NCI-H187 (cell line): ENCODE measurements around the gene KRT84.
A peak's percentile ranks its signal among the peaks of the same experiment; 100 is the strongest.

Experiments
- DNase-seq, 2 experiments: peaks; one replicate each; lab custom pipeline; 2025; lab: John Stamatoyannopoulos, UW

Gene KRT84

DNA sequence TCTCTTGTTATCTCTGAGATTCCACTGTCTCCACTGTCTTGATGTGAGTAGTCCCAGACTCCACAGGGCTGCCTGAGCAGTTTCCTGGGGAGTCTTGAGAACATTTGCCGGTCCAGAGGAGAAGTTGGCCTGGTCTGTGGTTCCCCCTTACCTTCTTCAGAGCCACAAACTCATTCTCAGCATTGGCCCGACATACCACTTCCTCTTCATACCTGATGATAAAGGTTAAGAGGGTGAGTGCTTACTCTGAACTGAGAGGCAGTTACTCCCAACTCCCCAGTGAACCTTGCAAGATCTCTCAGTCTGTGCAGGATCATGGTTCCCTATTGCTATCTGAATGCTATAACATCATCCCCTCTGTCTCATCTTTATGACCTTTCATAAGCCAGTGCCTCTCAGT lies 2.6 kb downstream of the KRT84 start:
- no peak for DNase-seq

DNA sequence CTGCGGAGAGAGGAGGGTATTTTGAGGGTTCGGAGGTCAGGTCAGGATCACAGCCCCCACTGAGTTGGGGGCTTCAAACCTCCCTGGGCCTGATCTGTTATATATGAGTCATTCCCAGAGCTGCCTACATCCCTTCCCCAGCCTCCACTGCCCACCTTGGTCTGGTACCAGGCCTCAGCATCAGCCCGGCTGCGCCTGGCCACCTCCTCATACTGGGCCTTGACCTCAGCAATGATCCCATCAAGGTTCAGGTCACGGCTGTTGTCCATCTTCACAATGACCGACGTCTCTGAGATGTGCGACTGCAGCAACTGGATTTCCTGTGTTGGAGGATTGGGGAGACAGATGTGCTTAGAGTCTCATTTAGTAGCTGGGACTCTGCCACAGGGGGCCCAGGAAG lies 4.2 kb downstream of the KRT84 start:
- no peak for DNase-seq

DNA sequence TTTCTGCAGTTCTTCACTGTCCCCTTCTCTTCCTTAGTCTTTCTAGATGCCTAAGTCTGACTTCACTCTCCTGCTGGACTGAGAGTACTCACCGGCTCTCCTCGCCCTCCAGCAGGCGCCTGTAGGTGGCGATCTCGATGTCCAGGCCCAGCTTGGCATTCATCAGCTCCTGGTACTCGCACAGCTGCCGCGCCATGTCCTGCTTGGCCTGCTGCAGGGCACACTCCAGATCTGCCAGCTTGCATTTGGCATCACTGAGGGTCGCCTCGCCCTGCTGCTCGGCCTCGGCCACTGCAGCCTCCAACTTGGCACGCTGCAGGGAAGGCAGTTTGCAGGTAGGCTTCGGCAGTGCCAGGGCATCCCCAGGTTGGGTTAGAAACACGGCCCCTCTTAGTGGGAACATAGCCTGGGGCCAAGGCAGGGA lies 5.2 kb downstream of the KRT84 start:
- no peak for DNase-seq

DNA sequence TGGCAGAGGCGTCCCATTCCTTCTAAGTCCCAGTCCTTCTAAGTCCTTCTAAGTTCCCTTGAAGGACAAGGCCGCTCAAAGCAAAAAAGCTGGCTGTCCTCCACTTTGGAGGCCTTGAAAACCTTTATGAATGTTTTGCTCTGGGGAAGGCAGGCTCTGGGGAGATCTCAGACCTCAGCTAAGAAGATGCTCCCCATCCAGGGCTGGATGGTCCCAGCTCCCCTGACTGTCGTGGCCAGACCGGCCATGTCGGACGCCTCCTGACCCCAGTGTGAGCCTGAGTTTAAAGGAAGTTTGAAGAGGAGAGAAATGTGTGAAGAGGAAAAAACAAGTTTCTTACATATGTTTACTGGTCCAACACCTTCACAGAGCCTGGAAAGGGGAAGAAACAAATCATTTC lies 5.9 kb downstream of the KRT84 start:
- no peak for DNase-seq

DNA sequence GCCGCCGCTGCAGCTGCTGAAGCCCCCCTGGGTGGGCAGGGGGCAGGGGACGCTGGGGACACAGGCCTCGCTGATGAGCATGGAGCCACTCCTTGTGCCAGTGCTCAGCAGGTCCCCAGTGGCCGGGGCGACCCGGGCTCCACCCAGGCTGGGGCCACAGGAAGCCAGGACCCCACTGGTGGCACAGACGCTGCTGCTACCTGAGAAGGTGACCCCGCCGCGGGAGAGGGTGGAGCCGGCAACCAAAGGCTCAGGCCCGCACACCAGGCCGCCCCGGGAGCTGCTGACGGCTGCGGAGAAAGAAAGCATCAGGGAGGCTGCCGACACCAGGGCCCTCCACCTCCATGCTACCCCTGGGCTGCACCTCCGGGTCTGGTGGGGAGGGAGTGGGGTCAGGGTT lies 7.4 kb downstream of the KRT84 start:
- no peak for DNase-seq

DNA sequence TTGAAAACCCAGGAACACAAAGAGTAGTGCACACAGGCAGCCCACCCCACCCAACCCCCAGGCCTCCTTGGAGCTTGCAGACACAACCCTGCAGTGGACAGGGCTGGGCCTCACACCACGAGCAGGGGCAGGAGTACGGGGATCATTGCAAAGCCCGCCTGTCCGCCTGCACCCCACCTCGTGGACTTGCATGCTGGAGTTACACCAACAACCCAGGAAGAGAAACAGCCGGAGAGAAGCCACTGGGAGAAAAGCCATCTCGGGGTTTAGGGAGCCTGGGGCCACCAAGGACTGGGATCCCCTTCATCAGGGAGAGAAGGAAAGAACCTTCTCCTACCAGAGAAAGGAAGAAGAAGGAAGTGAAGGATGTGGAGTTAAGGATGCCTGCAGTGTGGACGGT lies 8.2 kb downstream of the KRT84 start:
- DNase-seq, result no peak

DNA sequence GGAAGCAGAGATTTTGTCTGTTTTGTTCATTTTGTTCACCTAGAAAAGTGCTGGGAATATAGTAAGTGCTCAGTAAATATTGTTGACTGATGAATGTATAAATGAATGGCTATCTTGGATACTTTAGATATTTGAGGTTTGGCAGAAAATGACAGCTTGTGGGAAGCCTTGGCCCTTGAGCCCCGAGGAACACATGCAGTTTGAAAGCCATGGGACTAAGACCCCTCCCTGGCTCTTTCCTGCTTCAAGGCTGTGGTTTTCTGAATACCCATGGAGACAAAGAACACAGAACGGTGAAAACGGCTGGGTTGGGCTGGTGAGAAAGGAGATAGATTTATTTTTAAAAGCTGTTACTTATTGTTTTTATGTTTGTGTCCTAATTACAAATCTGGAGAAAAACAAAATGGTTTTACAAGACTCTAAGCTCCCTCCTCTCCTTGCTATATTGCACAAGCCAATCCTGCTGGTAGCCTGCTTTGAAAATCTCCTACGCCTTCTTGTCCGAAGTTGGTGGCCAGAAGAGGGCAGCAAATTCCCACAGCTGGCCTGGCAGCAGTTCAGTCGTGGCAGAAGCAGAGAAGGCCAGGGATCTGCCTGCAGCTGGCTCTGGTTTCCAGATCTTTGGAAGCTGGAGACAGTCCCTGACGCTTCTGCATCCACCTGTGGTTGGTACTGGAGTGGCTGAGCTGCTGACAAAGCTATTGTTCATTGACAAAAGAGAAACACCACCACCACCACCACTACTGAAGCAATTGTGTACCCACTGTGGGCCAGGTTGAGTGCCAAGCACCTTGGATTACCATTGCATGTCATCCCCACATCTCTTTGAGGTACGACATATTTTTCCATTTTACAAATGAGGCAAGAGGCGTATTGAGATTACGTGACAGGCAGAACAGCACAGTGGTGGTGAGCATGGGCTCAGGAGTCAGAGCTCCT lies 13.0 kb downstream of the KRT84 start:
- peak; percentile 33 to 47 for DNase-seq

DNA sequence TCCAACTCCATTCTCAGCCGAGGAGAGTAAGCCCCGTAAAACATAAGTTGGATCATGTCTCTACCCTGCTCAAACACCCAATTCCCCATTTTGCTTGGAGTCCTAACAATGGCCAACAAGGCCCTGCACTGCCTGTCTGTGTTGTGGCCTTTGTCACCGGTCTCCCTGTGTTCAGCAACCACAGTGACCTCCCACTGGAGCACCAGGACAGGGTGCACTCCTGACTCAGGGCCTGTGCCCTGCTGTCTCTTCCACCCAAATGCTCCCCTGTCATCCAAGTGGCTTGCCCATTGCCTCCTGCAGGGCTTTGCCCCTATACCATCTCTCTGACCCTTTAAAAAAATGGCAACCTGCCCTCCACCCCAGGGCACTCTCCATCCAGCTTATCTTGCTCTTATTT lies 13.7 kb downstream of the KRT84 start:
- DNase-seq, result no peak

DNA sequence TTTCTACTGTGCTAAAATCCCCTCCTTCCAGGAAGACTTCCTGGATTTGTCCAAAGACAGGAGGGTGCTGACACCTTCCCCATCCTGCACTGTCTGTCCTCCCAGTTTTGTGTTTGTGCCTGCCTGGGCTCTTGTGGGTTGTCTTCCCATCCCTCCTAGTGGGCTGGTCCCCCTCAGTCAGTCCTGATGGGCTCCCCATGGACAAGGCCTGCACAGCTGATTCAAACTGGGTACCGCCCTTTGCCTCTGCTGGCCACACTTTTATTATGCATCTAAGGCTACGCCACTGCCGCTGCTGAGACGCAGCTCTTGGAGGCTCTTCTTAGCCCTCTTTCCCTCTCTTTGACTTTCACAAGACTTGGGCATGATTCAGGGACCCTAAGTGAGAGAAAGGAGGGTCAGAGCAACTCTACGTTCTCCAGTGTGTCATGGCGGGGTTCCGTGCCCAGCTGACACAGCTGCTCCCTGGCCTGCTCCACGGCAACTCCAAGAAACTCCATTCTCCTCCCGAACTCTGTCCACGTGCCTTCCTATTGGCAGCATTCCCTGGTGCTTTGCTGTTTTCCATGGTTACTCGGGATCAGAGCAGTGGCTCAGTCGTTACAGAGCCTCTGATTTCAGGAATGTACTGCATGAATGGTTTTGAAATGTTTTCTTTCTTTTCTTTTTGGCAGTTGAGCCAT lies 14.4 kb downstream of the KRT84 start:
- no peak for DNase-seq

DNA sequence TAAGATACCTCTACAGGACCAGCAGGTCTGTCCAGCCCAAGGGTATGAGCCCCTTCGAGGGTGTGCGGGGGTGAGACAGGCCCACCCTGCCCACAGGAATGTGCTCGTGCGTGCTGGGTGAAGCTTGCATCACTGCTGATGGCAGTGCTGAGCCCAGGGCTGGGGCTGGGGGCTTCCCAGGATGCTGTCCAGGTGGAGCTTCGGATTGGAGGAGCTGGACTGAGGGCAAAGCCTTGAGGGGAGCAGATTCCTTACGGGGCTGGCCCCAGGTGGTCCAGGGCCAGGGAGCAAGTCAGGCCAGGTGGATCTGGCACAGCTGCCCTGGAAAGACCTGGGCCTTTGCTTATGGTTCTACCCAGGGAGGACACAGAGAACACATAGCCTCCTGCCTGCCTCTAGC lies 15.6 kb downstream of the KRT84 start:
- DNase-seq, result no peak

DNA sequence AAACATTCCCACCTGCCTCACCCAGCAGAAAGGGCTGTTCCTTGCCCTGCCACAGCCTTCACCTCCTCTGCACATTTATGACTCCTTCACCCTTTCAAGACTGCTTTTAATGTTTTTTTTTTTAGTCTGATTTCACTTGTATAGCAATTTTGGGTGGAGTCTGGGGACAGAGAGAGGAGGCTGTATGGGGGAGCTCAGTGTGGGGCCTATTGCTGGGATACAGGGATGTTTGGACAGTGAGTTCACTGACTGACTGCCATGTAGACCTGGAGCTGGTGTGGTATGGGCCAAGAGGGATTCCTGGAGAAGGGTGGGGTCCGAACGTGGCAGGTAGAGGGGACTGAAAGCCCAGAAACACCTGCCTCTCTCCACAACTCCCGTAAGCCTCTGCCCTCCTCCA lies 16.2 kb downstream of the KRT84 start:
- no peak for DNase-seq

DNA sequence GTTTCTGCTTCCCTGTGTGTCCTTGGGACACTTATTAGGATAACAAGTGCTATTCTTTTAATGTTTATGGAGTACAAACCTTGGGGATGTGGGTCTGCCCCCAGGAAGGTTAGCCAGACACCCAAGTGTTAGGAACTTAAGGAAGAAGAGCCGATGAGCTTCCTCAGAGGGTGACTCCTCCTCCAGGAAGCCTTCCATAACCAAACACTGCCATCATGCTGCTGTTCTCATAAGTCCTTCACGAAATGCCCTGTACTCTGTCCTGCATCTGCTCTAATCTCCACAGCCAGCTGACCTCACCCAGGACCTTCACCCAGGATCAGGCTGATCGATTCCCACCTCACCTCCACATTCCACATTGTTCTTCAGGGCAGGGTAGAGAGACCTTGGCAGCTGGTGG lies 16.9 kb downstream of the KRT84 start:
- no peak for DNase-seq

DNA sequence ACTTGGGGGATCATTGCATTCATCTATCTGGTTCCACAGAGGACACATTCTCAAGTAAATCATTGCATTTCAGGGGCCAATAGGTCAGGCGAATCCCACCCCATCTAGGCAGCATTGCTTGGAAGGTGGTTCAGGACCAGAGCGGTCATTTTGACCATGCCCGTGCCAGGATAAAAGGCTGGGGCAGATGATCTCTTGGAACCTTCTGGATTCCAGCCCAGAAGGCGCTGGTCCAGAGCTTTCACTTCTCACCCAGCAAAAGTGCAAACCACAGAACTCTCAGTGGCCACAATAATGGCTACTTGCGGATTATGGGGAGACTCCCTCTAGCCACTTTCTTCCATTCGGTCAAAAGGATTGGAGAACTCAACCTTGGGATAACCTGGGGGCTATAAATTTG lies 17.6 kb downstream of the KRT84 start:
- no peak for DNase-seq

DNA sequence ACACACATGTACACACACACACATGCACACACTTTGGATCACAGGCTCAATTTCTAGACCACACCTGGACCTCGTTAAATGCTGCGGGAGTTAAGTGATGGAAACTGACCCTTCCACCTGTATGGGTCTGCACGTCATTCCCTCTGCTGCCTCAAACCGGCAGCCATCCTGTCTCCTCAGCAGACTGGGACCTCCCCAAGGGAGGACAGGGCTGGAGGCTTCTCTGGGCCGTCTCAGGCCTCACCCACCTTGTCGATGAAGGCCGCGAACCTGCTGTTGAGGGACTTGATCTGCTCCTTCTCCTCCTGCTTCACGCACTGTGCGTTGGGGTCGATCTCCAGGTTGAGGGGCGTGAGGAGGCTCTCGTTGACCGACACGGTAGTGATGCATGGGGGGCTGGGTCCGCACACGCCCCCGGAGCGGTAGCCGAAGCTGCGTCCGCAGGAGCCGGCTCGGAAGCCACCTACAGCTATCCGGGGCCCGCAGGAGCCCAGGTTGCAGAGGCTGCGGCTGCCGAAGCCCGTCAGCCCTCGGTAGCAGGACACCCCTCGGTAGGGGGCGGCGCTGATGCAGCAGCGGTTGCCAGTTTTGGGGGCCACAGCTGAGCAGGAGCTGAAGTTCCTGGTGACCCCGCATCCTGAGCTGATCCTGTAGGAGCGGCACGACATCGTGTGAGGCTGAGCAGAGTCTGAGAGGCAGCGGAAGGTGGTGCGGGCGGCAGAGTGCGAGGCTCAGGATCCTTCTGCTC lies 18.5 kb downstream of the KRT84 start, which contains the start of gene KRT85:
Gene KRT85, minus strand, starts transcription at position 744 of the 748 bp plus-strand sequence. Its CDS starts 76 bp downstream, at position 668.
- DNase-seq, result no peak

DNA sequence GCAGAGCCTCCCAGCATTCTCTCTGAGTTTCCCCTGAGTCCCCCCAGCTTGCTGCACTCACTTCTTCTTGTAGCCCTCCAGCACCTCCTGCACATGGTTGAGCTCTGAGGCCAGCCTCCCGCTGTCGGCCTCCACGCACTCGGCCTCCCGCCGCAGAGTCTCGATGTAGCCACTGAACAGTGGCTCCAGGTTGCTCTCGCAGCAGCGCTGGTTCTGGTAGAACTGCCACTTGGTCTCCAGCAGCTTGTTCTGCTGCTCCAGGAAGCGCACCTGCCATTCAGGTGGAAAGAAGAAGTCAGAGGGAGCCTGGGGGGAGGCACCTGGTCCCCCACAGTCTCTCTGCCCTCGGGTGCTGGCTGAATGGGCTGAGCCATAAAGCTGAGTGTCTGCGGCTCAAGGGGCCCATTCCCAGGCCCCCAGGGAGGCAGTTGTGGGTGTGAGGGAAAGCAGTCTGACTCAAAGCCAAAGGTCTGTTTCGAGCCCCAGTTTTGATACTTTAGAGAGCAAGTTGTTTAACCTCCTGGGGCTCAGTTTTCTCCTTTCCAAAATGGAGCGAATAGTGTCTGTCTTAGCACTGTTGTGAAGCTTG lies 20.5 kb downstream of the KRT84 start:
- DNase-seq, result no peak

DNA sequence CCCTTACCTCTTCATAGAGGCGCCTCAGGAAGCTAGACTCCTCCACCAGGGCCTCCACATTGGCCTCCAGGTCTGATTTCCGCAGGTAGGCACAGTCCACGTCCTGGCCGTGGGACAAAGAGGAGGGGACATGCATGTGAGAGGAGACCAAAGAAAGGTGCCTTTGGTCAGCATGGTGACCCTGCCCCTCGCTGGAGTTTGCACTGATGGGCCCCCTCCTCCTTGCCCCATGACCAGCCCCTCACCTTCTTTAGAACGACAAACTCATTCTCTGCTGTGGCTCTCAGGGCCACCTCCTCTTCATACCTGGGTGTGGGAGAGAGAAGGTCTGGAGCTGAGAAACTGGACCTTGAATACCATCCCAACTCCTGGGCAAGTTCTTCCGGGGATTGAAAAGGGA lies 21.4 kb downstream of the KRT84 start:
- DNase-seq, result no peak

DNA sequence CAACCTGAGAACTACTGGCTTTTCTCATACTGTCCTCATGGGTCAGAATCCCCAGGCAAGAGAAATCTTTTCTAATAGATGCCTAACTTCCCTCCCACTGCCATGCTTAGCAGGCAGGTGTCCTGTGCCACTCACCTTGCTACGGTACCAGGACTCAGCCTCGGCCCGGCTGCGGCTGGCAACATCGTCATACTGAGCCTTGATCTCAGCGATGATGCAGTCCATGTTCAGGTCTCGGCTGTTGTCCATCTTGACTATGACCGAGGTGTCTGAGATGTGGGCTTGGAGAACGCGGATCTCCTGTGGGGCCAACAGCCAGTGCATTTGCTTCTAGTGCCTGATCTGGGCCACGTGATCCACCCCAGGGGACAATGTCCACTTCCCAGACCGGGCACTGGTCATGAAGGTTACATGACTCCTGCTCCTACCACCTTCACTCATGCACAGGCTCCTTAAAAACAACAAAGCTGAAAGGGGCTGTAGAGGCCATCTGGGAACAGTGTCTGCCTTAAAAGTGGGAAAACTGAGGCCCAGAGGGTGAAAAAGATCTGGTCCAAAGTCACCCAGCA lies 22.3 kb downstream of the KRT84 start:
- DNase-seq, result no peak

DNA sequence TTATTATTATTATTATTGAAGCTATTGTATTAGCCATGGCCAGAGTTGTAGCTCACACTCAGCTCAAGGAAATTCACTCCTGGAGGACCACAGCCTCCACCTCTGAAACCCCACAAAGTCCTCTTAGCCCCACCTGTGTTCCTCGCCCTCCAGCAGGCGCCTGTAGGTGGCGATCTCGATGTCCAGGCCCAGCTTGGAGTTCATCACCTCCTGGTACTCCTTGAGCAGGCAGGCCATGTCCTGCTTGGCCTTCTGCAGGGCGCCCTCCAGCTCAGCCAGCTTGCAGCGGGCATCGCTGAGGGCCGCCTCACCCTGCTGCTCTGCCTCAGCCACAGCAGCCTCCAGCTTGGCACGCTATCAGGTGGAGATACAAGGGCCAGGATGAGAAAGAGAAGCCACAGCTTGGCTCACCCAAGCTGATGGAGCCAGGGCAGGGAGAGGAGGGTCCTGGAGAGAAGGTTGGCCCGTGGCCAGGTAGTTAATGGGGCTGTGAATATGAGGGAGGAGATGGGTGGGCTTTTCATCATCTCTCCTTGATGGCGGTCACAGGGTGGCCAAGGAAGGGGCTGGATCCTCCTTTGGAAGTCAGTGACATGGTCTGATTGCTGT lies 23.2 kb downstream of the KRT84 start:
- DNase-seq, result no peak

DNA sequence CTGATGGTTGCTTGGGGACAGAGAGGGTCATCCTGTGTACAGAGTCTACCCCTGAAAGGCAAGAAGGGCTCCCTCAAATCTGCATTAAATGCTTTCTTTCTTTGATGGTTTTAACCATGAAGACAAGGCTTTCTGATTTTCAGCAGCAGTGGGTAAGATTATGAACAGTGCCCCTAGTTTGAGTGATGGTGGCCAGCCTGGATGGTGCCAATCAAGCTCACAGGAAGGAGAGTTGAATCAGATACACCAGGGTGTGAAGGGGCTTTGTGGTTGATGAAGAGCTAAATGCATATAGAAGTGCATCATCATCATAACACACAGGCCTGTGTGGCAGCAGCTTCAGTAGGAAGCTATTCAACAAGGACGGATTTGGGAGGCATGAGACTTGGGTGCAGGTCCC lies 23.9 kb downstream of the KRT84 start:
- DNase-seq, result no peak

DNA sequence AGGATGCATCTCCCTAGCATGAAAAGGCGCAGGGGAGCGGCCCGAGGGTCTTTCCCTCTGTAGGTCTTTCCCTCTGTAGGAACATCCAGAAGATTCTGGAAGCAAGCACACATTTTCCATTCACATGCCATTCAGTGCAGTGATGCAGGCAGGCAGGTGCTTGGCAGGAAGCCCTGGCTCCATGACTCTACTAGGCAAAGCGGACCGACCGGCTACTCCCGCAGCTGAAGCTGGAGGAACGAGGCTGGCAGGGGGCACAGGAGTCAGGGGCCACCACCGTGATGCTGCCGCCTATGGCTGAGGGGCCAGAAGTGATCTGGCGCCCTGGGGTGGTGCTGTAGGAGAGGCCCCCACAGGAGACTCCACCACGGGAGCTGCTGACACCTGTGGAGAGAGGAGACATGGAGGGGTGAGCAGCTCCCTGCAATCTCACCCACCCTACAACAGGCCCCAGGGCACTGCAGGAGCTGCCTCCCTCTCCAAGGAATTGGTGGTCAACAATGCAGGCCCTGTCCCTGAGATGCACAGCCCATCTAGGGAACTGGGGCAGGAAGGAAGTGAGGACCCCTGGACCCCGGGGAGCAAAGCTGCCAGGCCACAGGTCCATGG lies 24.7 kb downstream of the KRT84 start:
- DNase-seq, result no peak

DNA sequence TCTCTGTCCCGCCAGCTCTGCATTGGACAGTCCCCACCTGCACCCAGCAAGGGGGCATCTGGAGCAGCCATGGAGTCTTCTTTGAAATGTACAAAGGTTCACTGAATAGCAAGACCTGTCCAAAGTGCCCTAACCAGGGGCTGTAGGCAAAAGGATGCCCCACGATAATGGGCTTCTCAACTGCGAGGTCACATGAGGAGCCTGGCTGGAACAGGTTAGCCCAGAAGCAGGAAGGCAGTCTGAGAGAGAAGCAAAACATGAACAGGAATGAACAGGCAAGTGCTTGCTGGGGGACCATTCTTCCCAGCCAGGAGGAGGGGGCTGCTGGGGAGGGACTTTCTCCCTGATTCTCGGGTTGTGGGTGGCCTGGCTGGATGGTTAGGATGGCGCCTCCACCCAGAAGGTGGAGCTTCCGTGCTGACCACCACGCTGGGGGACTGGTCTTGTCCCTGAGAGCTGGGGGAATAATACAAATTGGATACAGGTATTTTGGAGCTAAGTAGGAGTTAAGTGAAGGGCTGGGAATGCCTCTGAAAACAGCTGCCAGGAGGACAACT lies 25.3 kb downstream of the KRT84 start:
- DNase-seq, result no peak
